ENCODE data around the gene SERPINA12.

GRCh38 chr14:94473666-94474410, 35.4 kb downstream of the SERPINA12 start:
- TF ChIP-seq EZH2 (IDR thresholded peaks at IDR 0.05; ENCODE audit: borderline replicate concordance, insufficient read depth, low read length, poor library complexity, severe bottlenecking) (no peak), EP300 (conservative IDR thresholded peaks at IDR 0.05; ENCODE audit: poor library complexity, severe bottlenecking) (no peak), CTCF (IDR thresholded peaks at IDR 0.05; ENCODE audit: poor library complexity, severe bottlenecking) (no peak), POLR2AphosphoS5 (IDR thresholded peaks at IDR 0.05) (no peak), MXI1 (conservative IDR thresholded peaks at IDR 0.05; ENCODE audit: poor library complexity, severe bottlenecking) (no peak), REST (IDR thresholded peaks at IDR 0.05; ENCODE audit: borderline replicate concordance) (no peak)

Measured in neural cell (in vitro differentiated cells).